GM21360 (cell line): Measurements from ENCODE around the gene DDX31.

Experiments used
- ATAC-seq: cut with Tn5 transposase; IDR thresholded peaks from one replicate; pipeline ENCODE4 v1.9.1; 2021; ENCODE audit warnings: mild to moderate bottlenecking, moderate library complexity; ENCODE audit not compliant: unreplicated experiment

Gene DDX31

DNA sequence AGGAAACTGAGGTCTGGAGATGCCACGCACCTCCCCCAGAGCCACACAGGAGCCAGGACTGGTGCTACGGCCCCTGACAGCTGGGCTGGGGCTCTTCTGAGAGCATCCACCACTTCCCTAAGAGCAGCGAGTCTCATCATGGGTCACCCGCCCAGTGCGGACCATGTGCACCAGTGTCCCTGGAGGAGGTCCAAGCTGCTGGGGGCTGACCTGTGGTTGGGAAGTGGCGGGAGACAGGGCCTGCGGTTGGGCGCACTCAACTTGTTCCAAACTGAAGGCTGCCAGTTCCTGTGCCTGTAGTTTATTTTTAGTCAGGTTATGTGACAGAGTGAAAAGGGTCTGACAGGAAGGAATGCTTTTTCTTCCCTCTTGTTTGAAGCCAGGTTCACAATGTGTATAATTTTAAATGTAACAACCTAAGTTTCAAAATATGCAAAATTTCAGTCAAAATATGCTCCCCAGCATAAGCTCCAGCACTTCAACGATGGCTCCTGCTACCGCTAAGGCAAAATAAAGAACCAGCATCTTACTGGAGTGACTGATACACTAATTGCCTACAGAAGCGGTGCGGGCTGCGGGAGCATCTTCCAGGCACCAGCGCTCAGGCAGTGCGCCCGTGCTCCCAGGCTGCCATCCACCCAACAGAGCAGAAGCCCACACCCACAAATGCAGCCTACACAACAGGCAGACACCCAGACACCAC is 72.6 kb downstream of the DDX31 start:
- ATAC-seq, result no peak

DNA sequence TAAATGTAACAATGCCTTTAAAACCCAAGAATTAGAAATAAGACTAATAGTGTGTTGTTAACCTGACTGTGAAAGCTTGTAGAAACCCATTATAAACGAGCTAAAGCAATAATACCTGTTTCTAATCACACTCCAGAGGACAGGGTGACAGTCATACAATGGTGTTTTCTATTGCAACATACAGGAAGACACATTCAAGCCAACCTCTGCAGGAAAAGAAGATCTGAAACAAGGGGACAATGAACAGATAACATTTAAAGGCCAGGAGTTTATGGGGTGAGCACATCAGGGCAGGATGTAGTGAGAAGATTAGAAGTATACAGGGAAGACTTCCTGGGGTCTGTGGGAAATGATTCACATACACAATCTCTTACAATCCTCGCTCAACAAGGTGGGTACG is 73.6 kb downstream of the DDX31 start:
- ATAC-seq, result no peak

DNA sequence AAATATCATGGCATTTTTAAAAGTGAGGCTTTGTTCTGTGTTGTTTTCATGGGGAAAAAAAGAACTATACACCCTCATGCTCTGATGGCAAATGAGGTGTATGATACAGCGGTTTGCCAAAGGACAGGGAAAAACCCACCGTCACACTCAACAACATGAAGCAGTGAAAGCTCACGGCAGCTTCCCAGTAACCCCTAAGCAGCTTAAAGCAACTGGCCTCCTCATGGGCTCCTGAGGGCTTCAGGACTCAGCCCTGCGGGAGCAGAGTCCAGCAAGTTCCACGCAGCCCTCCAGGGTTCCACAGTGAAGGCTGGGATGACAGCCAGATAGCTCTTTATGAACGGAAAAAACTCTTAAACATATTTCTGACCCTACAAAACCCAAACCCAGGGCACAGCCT is 74.5 kb downstream of the DDX31 start:
- ATAC-seq, result no peak

DNA sequence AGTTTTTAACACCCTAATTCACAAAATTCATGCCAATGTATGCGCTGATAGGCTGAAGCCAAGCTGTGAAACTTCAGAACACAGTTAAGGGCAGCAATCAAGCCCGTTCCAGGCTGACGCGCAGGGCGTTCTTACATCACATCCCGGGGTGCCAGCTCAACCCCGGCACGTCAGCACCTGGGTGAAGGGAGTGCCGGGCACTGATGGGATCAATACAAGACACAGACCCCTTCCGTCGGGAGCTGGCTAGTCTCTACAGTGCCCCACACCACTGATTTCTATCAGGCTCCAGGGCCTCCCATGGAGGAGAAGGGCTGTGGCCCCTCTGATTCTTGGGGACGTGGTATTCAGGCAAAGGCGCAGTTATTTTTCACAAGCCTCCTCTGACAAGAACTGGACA is 75.4 kb downstream of the DDX31 start:
- ATAC-seq, result no peak

DNA sequence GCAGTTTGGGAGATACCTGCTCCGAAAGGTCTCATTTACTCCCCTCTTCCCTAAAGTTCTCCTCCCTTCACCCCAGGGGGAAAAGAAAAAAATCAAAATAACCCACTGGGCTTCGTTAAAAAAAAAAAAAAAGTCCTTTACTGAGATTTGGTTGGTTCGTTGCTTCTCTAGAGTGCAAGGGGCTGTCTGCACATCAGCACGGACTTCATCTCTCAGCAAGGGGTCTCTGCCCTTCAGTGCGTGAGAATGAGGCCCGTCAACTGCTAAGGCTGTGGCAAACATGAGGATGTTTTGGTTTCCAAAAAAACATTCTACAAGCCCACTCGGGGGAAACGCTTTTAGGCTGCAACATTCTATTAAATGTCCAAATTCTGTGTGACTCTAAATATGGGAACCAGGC is 77.3 kb downstream of the DDX31 start:
- no peak for ATAC-seq

DNA sequence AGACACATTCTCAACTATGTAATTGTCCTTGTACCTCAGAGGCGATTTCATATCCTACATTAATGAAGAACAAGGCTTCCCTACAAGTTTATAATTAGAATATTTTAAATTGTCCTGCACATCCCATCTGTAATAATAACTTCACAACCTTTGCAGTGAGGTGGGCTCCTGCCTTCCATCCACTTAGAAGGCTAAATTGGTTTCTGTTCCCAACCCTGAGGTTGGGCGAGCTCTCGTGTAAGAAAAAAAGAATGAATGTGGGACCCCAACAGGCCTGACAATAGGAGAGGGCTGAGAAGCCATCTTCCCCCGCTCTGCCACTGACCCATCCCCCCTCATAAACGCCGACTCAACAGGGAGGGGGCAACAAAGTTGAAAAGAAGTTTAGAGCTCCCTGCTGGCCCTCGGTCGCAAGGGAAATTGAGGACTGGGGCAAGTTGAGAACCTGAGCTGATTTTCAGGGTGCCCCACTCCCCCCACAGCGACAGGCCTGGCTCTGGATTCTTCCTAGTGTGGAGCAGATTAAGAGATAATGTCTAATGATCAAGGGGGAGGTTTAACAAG is 78.0 kb downstream of the DDX31 start:
- no peak for ATAC-seq

DNA sequence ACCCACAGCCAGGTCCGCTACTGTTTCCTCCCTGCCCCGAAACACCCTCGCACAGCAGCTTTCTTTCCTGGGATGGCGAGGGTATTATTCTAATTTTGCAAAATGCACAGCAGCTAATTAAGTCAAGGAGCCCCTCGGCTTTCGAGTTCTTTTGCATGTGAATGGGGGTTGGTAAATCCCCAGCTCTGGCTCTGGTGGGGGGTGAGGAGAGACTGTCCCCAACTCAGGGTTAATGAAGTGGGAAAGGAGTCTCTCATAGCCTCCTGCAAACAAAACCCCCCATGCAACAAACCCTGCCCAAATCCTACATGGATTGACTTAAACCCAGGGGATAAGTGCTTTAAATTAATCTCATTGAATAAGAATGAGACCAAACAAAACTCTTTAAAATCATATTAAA is 78.5 kb downstream of the DDX31 start:
- ATAC-seq, result no peak

DNA sequence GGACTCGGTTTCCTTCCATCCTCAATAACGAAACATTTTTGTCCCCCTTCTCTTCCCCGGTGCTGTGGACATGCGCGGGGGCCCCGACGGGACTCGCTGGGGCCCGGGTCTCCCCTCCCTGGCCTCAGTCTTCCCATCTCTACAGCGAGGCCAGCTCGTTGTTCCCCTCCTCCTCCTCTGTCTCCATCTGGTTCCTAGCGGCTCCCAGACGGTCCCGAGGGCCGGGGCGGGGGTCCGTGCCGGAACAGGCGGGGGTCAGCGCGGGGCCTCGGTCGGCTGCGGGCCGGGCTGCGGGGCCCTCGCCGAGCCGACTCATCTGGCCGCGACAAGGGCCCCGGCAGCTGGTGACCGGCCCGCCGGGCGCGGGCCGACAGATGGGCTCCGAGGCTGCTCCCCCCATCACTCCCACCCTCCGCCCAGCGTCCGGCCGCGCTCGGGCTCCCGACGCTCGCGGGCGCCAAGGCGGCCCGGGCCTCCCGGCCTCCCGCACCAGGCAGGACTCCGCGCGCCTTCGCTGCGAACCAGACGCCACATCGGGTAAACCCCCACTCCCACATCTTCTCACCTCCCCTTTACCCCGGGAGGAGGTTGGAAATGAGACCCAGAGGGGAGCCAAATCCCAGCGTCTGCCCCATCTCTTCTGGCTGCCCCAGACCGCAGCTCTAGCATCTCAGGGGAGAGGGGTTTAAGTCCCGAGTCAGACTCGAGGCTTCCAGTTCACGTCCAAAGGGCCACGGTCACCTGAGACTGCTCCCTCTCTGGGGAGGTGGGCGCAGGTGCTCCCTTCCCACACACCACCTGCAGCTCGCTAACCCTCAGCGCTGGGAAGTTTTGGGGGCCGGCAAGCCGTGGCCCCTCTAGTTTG is 79.2 kb downstream of the DDX31 start:
- no peak for ATAC-seq

DNA sequence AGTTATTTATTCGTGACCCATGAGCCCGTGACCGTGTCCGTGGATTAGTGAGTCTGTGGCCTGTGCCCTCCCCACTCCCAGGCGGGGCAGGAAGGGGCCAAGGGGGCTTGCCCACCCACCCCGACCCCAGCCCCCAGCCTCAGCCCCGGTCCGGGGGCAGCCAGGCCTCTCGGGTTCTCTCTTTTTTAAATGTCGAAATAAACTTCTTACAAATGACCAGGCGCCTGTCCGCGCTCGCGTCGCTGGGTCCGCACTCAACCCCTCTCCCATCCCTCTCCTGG is 79.8 kb downstream of the DDX31 start:
- no peak for ATAC-seq

DNA sequence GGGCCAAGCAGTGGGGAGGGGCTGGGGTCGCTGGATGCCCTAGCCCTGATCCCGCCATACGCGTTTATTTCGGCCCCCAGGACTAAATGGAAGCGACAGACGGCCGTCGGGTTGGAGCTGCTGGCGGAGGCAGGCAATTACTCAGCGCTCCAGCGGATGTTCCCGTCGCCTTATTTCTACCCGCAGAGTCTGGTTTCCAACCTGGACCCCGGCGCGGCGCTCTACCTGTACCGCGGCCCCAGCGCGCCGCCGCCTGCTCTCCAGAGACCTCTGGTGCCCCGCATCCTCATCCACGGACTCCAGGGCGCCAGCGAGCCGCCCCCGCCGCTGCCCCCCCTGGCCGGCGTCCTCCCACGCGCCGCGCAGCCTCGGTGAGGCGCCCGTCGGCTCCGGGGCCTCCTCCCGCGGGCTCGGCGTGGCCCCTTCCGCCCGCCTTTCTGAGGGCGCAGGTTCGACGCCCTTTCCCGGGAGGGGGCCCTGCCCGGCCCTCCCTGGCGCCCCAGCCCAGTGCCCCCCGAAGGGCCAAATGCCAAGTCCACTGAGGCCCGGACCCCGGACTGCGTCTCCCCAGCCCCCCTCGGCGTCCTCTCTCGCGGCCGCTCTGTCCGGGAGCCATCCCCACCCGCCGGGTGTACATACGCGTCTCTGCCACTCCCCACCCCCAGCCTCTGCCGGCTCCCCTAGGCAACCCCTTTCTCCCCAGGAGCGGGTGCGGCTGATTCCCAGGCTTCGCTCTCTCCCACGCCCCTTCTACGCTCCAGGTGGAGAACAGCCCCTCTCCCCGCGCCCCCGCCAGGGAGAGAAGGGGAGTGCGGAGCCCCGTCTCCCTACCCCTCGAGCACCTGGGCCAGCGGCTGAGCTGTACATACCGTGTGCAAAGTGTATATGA is 80.4 kb downstream of the DDX31 start:
- ATAC-seq, result no peak

DNA sequence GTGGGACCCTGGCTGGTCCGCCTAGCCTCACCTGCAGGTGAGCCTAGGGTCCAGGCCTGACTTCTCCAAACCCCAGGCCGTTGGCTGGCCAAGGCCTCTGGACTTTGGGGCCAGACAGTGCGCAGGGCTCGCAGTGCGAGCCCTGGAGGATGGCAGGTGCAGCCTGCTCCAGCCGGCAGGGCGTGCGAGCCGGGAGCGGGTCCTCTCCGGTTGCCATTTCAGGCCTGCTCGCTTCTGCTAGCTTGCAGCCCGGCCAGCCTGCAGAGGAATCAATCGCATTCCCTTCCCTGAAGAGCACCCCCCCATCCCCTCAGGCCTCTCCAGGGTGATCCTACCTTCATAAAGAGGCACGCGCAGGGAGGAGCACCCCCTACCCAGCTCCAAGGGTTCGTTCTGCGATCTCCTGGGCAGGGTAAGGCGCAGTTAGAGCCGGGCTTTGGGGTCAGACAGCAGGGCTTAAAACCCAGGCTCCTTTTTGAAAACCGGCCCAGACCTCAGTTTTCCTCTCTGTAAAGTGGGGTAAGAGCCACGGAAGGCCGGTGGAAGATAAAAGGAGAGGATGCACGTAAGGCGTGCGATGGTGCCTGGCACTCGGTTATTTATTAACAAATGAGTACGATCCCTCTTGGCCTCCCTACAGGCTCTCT is 81.2 kb downstream of the DDX31 start:
- ATAC-seq, result no peak

DNA sequence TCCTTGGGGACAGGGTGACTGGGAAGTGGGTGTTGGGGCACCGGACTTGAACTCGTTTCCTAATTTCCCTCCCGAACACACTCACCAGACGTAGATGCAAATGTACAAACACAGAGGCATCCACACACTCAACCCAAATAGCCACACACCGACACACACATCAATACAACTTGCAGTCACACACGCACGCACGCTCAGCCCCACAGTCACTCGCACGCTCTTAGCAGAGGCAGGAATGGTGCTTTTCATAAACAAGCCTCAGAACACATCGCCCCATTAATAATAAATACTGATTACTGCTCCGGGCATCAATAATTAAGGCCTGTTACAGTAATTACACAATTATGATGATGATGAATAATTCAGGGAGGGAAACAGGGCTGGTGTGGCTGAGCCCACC is 81.7 kb downstream of the DDX31 start:
- no peak for ATAC-seq

DNA sequence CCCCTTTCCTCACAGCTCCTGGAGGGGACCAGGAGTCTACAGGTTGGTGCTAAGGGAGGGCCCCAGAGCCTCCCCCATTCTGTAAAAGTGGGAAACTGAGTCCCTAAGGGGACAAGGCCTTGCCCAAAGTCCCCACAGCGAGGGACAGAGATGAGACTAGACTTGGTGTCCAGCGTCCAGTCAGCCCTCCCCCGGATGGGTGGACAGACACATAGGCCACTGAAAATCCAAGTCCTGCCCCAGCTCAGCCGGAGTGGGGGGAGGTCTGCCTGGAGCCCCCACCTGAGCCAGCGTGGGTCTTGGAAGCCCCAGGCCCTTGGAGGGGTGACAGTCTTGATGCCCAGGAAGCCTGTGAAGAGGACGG is 82.2 kb downstream of the DDX31 start:
- no peak for ATAC-seq

DNA sequence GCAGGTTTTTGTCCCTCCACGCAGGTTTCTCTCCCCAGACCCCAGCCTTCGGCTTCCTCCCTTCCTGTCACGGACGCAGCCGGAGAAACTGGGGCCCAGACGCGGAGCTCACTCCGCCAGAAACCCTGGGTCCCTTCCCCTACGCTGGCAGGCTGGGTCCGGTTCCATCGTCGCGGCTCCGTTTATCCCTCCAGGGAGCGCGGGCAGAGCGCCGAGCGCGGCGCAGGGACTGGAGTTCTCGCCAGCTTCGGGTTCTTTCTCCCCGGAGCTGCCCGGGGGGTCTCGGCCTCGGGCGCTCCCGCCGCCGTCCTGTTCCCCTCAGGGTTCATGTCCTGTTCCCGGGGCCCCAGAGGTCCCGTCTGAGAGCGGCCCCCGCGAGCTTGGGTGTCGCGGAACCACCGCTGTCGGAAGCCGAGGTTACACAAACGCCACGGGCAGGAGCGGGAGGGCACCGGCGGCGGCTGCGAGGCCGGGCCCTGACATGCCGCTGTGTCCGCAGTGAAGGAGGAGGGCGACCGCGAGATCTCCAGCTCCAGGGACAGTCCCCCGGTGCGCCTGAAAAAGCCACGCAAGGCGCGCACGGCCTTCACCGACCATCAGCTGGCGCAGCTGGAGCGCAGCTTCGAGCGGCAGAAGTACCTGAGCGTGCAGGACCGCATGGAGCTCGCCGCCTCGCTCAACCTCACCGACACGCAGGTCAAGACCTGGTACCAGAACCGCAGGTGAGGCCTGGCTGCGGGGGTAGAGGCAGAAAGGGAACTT is 82.8 kb downstream of the DDX31 start:
- no peak for ATAC-seq

DNA sequence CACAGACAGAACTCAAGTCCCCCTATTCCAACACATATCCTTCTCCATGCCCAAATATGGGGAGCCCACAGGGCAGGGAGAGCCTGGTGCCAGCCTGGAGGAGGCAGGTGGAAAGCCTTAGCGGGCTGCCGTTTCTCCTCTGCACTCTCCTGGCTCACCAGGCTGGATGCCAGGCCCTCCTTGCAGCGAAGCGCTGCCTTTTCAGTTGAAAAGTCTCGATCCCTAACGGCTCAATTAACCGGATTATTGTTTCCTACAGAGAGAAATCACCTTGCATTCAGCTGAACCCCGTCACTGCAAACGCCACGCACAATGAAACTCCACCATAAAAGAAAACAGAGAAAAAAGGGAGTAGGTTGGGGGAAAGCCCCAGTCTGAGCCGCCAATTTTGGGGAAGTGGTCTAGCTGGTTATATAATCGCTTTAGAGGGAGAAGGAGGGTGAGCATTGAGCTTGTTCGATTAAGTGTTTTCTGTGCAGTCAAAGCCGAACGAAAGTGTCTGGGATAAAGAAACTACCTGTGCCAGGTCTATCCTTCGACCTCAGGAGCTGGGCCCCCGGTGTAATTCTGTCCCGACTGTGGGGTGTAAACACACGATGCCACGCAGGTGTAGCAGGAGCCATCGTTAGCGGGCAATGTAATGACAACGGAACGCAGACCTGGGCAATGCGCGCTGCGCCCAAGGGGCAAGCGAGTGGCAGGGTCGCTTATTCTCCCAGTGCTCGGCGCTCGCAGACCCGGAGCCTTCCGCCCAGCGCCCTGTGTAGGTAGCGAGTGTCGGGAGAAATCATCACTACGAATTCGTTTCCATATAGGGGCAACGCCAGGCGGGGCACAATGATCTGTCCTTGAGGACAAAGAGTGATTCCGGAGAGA is 83.6 kb downstream of the DDX31 start:
- ATAC-seq, result no peak

DNA sequence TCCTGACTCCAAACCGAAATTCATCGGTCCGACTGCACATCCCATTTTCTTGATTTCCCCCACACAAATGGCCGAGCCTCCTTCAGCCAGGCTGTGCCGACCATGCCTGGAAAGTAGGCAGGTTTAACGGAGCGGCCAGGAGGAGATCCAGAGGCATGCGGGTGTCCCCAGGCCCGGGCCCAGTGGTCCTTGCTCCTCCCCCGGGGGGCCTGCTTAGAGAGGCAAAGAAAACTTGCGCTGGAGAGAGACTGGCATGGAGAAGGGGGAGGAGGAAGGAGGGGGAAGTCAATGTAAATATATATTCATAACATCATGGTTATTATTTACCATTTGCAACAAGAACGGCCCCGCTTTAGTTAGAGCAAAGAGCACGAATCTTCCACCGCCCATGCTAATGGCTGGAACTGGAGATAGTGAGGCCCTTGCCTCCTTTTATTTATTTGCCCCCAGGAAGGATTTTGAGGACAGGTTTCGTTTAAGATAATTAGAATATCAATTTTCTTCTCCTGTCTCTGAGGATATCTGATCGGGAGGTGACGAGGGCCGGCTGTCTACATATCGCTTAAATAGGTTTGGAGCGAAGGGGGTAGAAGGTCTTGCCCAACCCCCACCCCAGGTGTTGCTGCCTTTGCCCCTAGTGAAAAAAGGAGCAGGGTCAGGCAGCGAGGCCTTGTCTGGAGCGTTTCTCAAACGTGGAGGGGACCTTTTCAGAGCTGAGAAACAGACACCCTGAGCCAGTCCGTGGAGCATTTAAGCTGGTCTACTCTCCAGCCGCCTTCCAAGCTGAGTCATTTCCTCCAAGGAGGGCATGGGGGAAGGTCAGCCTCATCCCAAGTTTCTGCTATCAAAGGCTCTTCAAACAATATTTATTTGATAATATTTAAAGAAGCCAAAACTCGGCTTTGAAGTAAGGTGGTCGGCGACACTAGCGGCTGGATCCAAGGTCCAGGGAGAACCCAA is 84.9 kb downstream of the DDX31 start:
- no peak for ATAC-seq

DNA sequence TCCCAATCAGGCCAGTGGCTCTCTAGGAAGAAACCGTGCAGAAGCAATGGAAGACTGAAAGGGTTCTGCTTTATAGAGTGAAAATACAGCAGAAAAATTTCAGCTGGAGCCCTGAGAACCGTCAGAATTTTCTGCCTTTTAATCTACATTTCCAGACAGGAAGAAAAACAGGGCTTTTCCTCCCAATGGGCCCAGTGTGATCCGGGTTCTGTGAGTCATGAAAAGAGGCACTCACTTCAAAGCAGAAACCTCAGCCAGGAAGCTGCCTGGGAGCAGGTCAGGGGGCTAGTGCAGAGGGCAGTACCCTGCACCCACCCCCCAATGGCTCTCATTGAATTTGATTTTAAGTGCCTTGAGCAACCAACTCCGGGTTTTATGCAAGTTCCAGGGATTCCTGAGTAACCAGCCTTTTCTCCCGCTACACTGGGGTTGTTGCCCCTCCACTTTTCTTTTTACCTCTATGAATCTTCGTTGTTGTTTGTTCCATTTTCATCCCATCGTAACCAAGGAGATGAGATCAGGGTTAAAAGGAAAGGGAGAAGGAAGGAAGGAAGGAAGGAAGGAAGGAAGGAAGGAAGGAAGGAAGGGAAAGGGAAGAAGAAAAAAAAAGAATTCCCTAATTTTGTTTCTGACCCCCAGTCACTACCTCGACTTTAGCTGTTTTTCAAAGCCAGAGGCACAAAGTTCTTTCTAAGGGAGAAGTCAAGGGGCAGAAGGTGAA is 86.0 kb downstream of the DDX31 start:
- ATAC-seq, result no peak
